GM21423 (cell line): ENCODE data around the gene RNF144B.
"Not testable (repeated sequence)": the region's sequence is repeated elsewhere in the genome, so short reads cannot be mapped to it uniquely, and the experiment has no call there.

Source experiments
- ATAC-seq: cut with Tn5 transposase; IDR thresholded peaks from one replicate; pipeline ENCODE4 v1.9.1; 2021; ENCODE audit warnings: mild to moderate bottlenecking, moderate library complexity; ENCODE audit not compliant: unreplicated experiment

The RNF144B gene

DNA sequence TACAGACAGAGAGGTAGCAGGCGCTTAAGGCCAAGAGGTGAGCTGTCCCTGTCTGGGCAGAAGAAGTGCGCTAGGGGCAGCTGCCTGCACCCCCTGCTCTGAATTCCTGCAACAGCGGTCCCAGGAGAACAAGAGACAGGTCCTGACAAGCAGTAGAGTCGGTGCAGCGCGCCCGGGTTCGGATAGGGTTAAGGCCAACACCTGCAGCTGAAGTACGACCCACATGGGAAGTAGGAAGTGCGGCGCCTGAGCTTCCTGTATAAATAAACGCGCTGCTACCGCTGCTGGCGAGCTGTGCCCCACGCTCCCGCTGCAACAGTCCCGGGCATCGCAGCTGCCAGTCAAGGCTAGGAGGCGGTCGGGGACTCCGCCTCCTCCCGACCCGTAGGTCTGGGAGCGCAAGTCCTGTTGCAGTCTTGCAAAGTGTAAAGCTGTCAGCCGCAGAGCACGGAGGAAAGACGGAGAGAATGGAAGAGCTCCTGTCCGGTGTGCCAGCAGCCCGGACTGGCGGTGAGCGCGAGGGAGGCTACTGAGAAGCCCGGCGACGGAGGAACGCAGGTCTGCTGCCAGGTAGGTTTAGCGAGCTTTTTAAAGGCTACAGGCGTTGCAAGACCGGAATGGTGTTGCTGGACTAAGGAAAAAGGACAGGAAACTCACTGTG is at the start of gene RNF144B:
Gene RNF144B, plus strand, starts transcription at position 290 of the 661 bp plus-strand sequence. CDS start 12,185 bp downstream, outside the sequence.
- ATAC-seq = peak; percentile 84

DNA sequence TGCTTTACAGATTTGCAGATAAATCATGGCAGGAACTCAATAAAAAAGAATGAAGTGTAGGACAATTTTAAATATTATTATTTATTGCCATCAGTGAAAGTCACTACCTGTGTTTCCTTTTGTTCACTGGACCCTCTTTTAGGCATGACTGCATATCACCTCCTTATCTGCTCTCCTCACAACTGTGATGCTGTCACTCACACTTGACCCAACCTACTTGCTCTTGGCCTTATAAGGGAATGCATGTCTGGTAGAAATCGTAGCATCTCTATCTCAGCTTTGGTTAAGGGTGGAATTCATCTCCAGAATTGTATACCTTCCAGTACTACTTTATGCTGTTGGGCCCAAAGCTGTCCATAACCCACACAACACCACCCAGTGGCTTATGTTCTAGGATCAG is 47.6 kb upstream of the RNF144B start:
- no peak for ATAC-seq

DNA sequence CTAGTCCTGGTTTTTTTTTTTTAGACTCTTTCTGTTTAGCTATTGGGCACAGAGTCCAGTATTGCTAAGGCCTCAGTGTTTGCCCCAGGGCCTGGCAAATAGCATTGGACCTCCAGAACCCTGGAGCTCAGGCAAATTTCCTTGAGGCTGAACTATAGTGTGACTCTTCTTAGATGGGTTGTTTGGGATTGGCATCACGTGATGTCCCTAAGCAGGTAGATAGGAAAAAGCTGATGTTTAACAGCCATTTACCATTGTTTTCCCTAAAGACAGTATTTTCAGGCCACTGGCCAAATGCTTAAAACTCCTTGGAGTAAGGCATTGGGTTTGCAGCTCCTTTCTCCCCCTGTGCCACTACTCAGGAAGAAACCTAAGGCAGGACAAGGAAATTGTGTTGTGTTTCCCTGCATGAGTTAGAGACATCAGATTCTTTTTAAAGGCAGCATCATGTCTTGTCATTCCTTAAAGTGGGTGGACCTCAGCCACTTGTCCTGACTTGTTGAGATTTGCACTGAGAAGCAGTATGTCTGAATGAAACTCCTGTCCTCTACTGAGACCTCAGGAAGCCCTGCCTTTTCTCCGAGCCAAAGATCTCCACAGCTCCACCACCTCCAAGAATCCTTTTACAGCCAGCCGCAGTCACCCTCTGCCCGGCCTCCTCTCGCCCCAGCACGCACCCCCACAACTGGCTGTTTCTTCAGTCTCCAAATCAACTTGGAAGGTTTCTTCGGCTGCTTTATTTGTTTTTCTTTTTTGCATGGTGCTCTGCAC is 46.2 kb upstream of the RNF144B start:
- ATAC-seq = no peak

GRCh38 chr6:18342223-18342622 is 44.9 kb upstream of the RNF144B start:
- no peak for ATAC-seq

DNA sequence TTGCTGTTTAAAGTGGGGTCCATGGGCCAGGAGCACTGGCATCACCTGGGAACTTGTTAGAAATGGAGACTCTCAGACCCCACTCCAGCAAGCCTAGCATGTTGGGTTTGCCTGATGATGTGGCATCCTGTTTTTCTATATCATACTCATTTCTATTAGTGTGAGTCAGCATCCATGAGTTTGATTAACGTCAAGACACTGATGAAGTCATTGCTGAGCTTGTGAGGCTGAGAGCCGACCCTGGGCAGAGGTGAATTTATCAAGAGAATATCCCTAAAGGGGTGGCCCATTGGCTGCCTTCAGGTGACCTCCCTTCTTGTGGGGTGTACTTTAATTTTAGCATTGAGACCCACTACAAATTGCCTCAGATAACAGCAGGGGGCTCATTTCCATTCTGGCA is 43.4 kb upstream of the RNF144B start:
- no peak for ATAC-seq

- no peak for ATAC-seq
These were observed 40.1 kb upstream of the RNF144B start for GRCh38 chr6:18347021-18347577.

DNA sequence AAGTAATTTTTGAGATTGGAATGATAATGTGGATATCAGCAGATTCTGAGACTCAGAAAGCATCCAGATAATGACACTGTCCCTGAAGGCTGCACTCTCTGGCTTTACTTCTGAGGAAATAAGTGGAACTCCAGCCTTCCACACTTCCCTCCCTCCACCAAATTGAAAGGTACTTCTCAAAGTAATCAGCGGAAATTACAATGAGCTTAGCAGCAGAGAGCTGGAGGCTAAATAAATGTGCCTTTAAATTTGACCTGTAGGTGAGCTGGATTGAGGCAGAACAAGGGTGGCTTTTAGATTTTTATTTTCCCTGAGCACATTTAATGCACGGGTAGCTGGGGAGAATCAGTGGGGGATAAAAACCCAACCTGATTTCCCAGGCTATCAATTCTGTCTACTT is 39.3 kb upstream of the RNF144B start:
- ATAC-seq = no peak

DNA sequence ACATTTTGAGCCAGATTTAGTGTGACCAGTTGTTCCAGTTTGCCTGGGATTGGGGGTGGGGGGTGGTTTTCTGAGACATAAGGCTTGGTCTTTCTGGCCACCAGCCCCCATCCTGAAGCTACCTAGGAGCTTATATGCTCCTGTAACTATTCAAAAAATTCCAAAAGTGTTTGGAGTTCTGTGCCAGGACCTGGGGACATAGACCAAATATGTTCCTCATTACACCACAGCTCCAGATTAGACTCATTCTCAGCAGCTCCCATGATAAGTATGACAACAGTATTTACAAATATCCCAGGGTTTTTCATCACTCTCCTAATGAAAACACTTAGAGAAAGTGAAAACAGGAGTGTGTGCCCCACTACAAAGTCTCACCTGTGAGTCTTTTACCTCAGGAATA is 37.8 kb upstream of the RNF144B start:
- ATAC-seq = no peak

DNA sequence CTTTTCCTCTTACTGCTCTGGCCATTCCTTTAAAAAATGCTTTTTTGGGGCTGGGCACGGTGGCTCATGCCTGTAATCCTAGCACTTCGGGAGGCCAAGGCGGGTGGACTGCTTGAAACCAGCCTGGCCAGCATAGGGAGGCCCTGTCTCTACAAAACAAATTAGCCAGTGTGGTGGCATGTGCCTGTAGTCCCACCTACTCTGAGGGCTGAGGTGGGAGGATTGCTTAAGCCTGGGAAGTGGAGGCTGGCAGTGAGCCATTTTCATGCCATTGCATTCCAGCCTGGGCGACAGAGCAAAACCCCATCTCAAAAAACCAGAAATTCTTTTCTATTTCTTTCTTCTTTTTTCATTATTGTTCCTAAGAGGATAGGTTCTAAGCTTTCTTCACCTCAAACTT is 36.9 kb upstream of the RNF144B start:
- no peak for ATAC-seq

DNA sequence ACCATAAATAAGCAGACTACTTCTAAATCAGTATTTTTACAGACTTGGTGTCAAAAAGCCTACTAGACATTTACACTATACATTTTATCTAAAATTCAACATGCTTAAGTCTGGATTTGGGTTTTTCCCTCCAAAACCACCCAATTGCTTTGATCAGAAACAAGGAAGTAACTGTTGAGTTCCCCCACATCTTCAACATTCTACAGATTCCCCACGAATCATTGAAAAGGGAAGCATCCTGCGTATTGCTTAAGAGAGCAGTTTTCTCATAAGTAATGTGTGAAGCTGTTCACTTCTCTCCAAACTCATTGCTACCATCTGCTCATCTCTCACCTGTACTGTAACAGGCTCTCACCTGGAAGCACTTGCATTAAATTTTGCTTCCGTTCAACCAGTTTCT is 36.4 kb upstream of the RNF144B start:
- ATAC-seq = no peak

- ATAC-seq = no peak
These were observed 35.1 kb upstream of the RNF144B start for GRCh38 chr6:18352001-18352400.

DNA sequence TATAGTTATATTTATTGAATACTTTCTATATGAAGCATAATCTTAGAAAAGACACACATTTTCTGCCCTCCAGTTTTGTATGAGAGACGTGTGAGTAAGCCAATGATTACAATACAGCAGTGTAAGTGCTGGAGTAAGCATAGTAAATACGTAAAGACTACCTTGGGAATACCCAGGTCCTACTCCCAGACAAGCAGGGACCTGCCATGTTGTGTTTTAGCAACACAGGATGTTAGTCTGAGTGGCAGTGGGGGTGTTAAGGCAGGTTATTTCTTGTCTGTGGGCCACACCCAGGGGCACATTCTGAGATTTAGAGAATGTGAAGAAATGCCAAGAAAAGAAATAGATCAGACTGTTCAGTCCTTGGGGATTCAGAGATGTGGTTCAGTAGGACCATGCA is 34.3 kb upstream of the RNF144B start:
- no peak for ATAC-seq

DNA sequence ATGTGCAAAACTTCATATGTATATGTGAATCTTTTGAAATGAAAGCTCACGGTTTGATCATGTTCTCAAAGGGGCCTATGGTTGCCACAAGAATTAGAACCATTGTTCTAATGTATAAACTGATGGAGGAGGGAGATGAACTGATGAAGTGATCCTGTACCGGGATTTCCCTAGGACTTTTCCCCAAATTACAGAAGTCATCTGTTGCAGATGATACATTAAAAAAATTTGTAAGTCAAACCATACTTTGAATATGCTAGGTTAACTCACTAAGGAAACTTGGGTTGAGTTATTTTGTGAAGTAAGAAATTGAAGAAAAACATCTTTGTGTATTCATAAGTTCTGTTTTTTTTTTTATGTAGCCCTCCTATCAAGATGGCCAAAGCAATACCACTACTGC is 33.9 kb upstream of the RNF144B start:
- ATAC-seq = no peak

GRCh38 chr6:18357546-18357945 is 29.6 kb upstream of the RNF144B start:
- not testable (repeated sequence) for ATAC-seq

GRCh38 chr6:18359237-18359885 is 27.8 kb upstream of the RNF144B start:
- peak; percentile 95 for ATAC-seq

- no peak for ATAC-seq
These were observed 27.0 kb upstream of the RNF144B start for GRCh38 chr6:18360188-18360587.

GRCh38 chr6:18362058-18362561 is 25.0 kb upstream of the RNF144B start:
- no peak for ATAC-seq

- ATAC-seq = no peak
These were observed 23.4 kb upstream of the RNF144B start for GRCh38 chr6:18363746-18364145.

- ATAC-seq = not testable (repeated sequence)
These were observed 22.6 kb upstream of the RNF144B start for GRCh38 chr6:18364561-18364960.

- no peak for ATAC-seq
These were observed 19.8 kb upstream of the RNF144B start for GRCh38 chr6:18367371-18367770.
